Spleen (tissue), 7 donors: ENCODE data around the gene KYNU.

ENCODE experiments used
- CTCF ChIP-seq, 11 experiments: fragments of 200-600 bp in 7 of 11; fragments of 450-650 bp in 4 of 11; sonication (generic) in 4 of 11; IDR thresholded peaks in 8 of 11; conservative IDR thresholded peaks in 3 of 11; 1 replicate in 7 of 11; 2 replicates in 4 of 11; pipeline versions ENCODE4 v1.4.0 to v1.8.0; 2016 to 2021; ENCODE audit warnings: antibody characterized with exemption in 11 of 11, inconsistent platforms in 4 of 11, mild to moderate bottlenecking in 1 of 11
- POLR2A ChIP-seq, 3 donors: fragments of 450-650 bp; IDR thresholded peaks; one replicate each; pipeline ENCODE4 v1.5.1; 2017; ENCODE audit warnings: antibody characterized with exemption in 3 of 3, mild to moderate bottlenecking in 1 of 3
- POLR2AphosphoS5 ChIP-seq, 3 donors: sonication (generic); formaldehyde crosslinking; IDR thresholded peaks; one replicate each; pipeline ENCODE4 v1.5.1; 2017; ENCODE audit warnings: antibody characterized with exemption in 3 of 3
- donor health status: DM: no; HTN: no; CAD: no; lungs with moderate emphysema.
- donor health status: DM: no; HTN: no; CAD: no.
- donor health status: DM: no; HTN: no; CAD: no.

- no peak for TF ChIP-seq POLR2AphosphoS5 (IDR thresholded peaks at IDR 0.05)
- TF ChIP-seq CTCF (IDR thresholded peaks at IDR 0.05 in 8 of 11, conservative IDR thresholded peaks at IDR 0.05 in 3 of 11), result no peak
- TF ChIP-seq POLR2A (IDR thresholded peaks at IDR 0.05), result no peak
Measured at GRCh38 chr2:142893241-142893640, 15.8 kb downstream of the KYNU start.
